Measurements from ENCODE around the gene ZNRF2. TPM values are rescaled to one million over a fixed set of nuclear protein-coding genes. Genes with fewer than 3 reads are reported as not detected.
"Not testable (repeated sequence)": the region's sequence is repeated elsewhere in the genome, so short reads cannot be mapped to it uniquely, and the experiment has no call there.

ZNRF2 gene
- total and polyA plus RNA-seq, 4 donors = 6.4 to 28.1 (median 10.3) TPM

DNA sequence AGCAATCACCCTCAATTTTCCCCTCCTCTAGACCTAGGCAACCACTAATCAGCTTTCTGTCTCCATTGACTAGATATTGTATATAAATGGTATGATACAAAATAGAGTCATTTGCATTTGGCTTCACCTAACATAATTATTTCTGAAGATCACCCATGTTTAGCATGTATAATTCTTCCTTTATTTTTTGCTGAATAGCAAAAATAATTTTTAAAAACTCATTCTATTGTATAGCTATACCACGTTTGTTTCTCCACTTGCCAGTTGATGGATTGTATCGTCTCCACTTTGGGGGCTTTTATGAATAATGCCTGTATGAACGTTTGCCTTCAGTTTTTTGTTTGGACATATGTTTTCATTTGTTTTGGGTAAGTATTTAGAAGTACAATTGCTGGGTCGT is 95.3 kb downstream of the ZNRF2 start:
- Histone ChIP-seq H3K4me1 (ENCODE audit: control insufficient read depth, insufficient read depth, low read length) (no peaks in the 10 kb centered on the region), H3K36me3 (ENCODE audit: control insufficient read depth, insufficient read depth, low read length) (no peaks in the 10 kb centered on the region), H3K27ac (ENCODE audit: low read depth, low read length) (no peak overlapping the region), H3K27me3 (ENCODE audit: control insufficient read depth, insufficient read depth, low read length) (no peaks in the 10 kb centered on the region), H3K9me3 (ENCODE audit: control insufficient read depth, insufficient read depth, low read length) (peaks cover 2% of the 10 kb centered on the region), H3K4me3 (ENCODE audit: low read depth, low read length) (no peak overlapping the region)
- 100% methylated on average over 1 of the region's 4 CpGs for WGBS (ENCODE audit: insufficient coverage)
- DNase-seq (ENCODE audit: low read depth in 4 of 6, low spot score in 6 of 6) = no peak

DNA sequence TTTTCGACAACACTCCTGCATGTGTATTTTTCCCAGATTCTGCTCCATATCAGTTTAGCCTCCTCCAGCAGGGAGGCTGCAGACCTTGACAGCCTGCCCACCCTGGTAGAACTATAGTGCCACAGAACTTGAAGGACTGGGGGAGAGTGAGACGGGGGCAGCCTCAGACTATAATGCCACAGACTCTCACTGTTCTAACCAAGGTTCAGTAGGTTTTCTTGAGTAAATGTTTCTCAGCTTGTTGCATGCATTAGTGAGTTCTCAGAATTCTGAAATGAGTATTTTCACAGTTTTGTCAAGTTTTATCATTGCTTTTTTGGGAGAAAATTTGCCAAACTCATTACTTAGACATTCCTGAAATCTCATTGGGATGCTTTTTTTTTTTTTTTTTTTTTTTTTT is 95.9 kb downstream of the ZNRF2 start:
- WGBS (ENCODE audit: insufficient coverage) = 100% methylated on average over 1 of the region's 2 CpGs
- Histone ChIP-seq H3K27me3 (ENCODE audit: control insufficient read depth, insufficient read depth, low read length) (no peaks in the 10 kb centered on the region), H3K4me1 (ENCODE audit: control insufficient read depth, insufficient read depth, low read length) (no peaks in the 10 kb centered on the region), H3K36me3 (ENCODE audit: control insufficient read depth, insufficient read depth, low read length) (no peaks in the 10 kb centered on the region), H3K9me3 (ENCODE audit: control insufficient read depth, insufficient read depth, low read length) (peaks cover 2% of the 10 kb centered on the region), H3K4me3 (ENCODE audit: low read depth, low read length) (no peak overlapping the region), H3K27ac (ENCODE audit: low read depth, low read length) (no peak overlapping the region)
- DNase-seq (ENCODE audit: low read depth in 4 of 6, low spot score in 6 of 6) = no peak

DNA sequence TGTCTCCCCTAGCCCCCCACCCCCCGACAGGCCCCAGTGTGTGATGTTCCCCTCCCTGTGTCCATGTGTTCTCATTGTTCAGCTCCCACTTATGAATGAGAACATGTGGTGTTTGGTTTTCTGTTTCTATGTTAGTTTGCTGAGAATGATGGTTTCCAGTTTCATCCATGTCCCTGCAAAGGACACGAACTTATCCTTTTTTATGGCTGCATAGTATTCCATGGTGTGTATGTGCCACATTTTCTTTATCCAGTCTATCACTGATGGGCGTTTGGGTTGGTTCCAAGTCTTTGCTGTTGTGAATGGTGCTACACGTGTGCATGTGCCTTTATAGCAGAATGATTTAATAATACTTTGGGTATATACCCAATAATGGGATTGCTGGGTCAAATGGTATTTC is 96.4 kb downstream of the ZNRF2 start:
- H3K27me3 ChIP-seq (ENCODE audit: control insufficient read depth, insufficient read depth, low read length); H3K36me3 ChIP-seq (ENCODE audit: control insufficient read depth, insufficient read depth, low read length); H3K4me3 ChIP-seq (ENCODE audit: low read depth, low read length); H3K9me3 ChIP-seq (ENCODE audit: control insufficient read depth, insufficient read depth, low read length); H3K4me1 ChIP-seq (ENCODE audit: control insufficient read depth, insufficient read depth, low read length); H3K27ac ChIP-seq (ENCODE audit: low read depth, low read length); DNase-seq (ENCODE audit: low read depth in 4 of 6, low spot score in 6 of 6): not testable (repeated sequence)
- no CpG with 5 or more reads among the region's 4 CpGs for WGBS (ENCODE audit: insufficient coverage)

DNA sequence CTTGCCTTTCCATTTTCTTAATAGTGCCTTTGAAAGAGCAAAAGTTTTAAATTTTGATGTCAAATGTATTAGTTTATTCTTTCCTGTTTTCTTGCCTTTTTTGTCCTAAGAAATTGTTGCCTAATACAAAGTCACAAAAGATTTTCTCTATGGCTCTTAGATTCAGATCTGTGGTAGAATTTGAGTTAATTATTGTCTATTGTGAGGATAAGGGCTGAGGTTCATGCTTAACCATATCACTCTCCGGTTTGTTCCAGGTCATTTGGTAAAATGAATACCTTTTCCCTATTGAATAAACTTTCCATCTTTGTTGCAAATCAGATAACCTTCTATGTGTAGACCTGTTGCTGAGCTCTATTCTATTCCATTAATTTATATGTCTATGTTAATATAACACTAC is 98.2 kb downstream of the ZNRF2 start:
- no peaks in the 10 kb centered on the region for H3K4me1 ChIP-seq (ENCODE audit: control insufficient read depth, insufficient read depth, low read length)
- H3K27ac ChIP-seq (ENCODE audit: low read depth, low read length) = no peak overlapping the region
- no peak for DNase-seq (ENCODE audit: low read depth in 4 of 6, low spot score in 6 of 6)
- H3K36me3 ChIP-seq (ENCODE audit: control insufficient read depth, insufficient read depth, low read length) = no peaks in the 10 kb centered on the region
- H3K4me3 ChIP-seq (ENCODE audit: low read depth, low read length) = no peak overlapping the region
- no CpG with 5 or more reads among the region's 1 CpG for WGBS (ENCODE audit: insufficient coverage)
- no peaks in the 10 kb centered on the region for H3K27me3 ChIP-seq (ENCODE audit: control insufficient read depth, insufficient read depth, low read length)
- peaks cover 2% of the 10 kb centered on the region for H3K9me3 ChIP-seq (ENCODE audit: control insufficient read depth, insufficient read depth, low read length)

DNA sequence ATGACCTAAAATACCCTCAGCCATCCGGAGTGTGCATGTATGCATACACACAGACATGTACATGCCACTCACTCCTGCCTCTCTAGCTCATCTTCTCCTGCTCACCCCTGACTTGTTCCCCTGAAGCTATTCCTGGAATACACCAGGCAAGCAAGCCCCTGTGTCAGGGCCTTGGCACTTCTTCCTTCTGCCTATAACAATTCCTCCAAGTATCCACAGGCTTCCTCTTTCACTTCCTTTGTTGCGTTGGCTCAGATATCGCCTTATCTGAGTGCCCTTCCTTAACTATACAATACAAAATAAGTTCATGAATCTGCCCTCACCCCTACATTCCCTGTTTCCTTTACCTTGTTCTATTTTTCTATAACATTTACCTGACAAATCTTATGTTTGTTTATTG is 105.4 kb downstream of the ZNRF2 start:
- no peaks in the 10 kb centered on the region for H3K4me1 ChIP-seq (ENCODE audit: control insufficient read depth, insufficient read depth, low read length)
- H3K36me3 ChIP-seq (ENCODE audit: control insufficient read depth, insufficient read depth, low read length) = no peaks in the 10 kb centered on the region
- no peaks in the 10 kb centered on the region for H3K9me3 ChIP-seq (ENCODE audit: control insufficient read depth, insufficient read depth, low read length)
- H3K27ac ChIP-seq (ENCODE audit: low read depth, low read length) = no peak overlapping the region
- 93% methylated on average over 3 of the region's 3 CpGs for WGBS (ENCODE audit: insufficient coverage)
- H3K4me3 ChIP-seq (ENCODE audit: low read depth, low read length) = no peak overlapping the region
- DNase-seq (ENCODE audit: low read depth in 4 of 6, low spot score in 6 of 6) = no peak
- H3K27me3 ChIP-seq (ENCODE audit: control insufficient read depth, insufficient read depth, low read length) = no peaks in the 10 kb centered on the region

DNA sequence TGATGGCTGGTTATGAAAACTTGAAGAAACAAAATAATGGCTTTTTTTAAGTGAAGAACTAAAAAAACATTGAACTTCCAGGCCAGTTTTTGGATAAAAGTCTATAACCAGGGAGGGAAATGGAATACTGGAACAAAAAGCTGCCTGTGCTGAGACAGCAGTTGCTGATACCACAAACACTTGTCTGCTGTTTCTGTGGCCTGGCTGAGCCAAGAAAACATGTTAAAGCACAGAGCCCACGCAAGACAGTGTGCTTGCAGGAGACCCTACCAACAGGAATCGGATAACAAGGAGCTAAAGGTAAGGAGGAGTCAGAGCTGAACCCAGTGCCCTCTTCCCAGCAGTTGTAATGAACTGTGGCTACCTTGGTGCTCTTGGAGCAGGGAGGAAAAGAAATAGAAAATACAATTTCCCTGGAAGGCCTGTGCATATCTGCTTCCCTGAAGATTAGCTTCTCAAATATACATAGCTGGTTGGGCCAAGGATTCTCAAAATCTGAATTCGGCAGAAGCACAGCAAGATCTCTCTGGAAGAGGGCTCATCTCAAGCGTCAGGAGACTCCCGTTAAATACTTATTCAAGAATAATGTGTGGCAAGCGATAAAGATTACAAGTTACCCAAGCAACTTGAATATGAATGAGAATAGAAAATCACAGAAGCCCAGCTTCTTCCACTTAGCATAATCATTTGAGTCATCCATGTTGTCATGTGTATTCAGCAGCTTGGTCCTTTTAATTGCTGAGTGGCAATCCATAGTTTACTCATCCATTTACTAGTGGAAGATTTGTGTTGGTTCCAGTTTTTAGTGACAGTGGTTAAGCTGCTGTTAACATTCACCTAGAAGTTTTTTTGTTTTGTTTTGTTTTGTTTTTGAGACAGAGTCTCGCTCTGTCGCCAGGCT is 106.6 kb downstream of the ZNRF2 start:
- H3K27me3 ChIP-seq (ENCODE audit: control insufficient read depth, insufficient read depth, low read length) = no peaks in the 10 kb centered on the region
- no peaks in the 10 kb centered on the region for H3K36me3 ChIP-seq (ENCODE audit: control insufficient read depth, insufficient read depth, low read length)

DNA sequence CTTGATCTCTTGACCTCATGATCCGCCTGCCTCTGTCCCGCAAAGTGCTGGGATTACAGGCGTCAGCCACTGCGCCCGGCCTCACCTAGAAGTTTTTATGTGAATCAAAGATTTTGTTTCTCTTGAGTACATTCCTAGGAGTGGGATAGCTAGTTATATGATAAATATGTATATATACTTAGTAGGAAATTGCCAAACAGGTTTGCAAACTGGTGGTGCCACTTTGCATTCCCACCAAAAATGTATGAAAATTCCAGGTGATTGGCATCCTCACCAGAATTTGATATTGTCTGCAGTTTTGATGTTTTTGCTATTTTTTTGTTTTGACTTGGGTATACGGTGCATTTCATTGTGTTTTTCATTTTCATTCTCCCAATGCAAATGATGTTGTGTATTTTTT is 107.4 kb downstream of the ZNRF2 start:
- Histone ChIP-seq H3K36me3 (ENCODE audit: control insufficient read depth, insufficient read depth, low read length) (no peaks in the 10 kb centered on the region), H3K27me3 (ENCODE audit: control insufficient read depth, insufficient read depth, low read length) (no peaks in the 10 kb centered on the region), H3K27ac (ENCODE audit: low read depth, low read length) (no peak overlapping the region), H3K4me3 (ENCODE audit: low read depth, low read length) (no peak overlapping the region), H3K4me1 (ENCODE audit: control insufficient read depth, insufficient read depth, low read length) (no peaks in the 10 kb centered on the region), H3K9me3 (ENCODE audit: control insufficient read depth, insufficient read depth, low read length) (no peaks in the 10 kb centered on the region)
- 100% methylated on average over 1 of the region's 6 CpGs for WGBS (ENCODE audit: insufficient coverage)
- no peak for DNase-seq (ENCODE audit: low read depth in 4 of 6, low spot score in 6 of 6)

More for the DNA sequence above, 106.6 kb downstream of the ZNRF2 start:
- 71% methylated on average over 4 of the region's 8 CpGs for WGBS (ENCODE audit: insufficient coverage)
- H3K27ac ChIP-seq (ENCODE audit: low read depth, low read length) = no peak overlapping the region
- H3K4me1 ChIP-seq (ENCODE audit: control insufficient read depth, insufficient read depth, low read length) = no peaks in the 10 kb centered on the region
- DNase-seq (ENCODE audit: low read depth in 4 of 6, low spot score in 6 of 6) = peak in 1 of 6 donors; percentile 47
- no peaks in the 10 kb centered on the region for H3K9me3 ChIP-seq (ENCODE audit: control insufficient read depth, insufficient read depth, low read length)
- H3K4me3 ChIP-seq (ENCODE audit: low read depth, low read length) = no peak overlapping the region

DNA sequence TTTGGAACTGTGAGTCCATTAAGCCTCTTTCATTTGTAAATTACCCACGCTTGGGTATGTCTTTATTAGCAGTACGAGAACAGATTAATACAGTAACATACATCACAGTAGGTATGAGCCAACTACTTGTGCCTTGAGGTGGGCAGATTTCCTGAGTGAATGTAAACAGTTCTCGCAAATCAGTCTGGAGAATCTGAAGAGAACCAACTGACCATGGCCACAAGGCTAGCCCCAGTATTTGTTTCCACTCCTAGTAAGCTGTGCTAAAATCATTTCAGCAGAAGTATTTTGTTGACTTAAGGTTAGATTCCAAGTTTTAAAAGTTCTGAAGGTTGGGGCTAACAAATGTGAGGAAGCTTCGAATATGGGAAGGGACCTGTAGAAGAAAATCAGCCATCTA is 111.3 kb downstream of the ZNRF2 start:
- Histone ChIP-seq H3K27ac (ENCODE audit: low read depth, low read length) (no peak overlapping the region), H3K36me3 (ENCODE audit: control insufficient read depth, insufficient read depth, low read length) (no peaks in the 10 kb centered on the region), H3K9me3 (ENCODE audit: control insufficient read depth, insufficient read depth, low read length) (no peaks in the 10 kb centered on the region), H3K4me1 (ENCODE audit: control insufficient read depth, insufficient read depth, low read length) (no peaks in the 10 kb centered on the region), H3K4me3 (ENCODE audit: low read depth, low read length) (no peak overlapping the region), H3K27me3 (ENCODE audit: control insufficient read depth, insufficient read depth, low read length) (no peaks in the 10 kb centered on the region)
- WGBS (ENCODE audit: insufficient coverage) = 100% methylated on average over 1 of the region's 4 CpGs
- no peak for DNase-seq (ENCODE audit: low read depth in 4 of 6, low spot score in 6 of 6)

DNA sequence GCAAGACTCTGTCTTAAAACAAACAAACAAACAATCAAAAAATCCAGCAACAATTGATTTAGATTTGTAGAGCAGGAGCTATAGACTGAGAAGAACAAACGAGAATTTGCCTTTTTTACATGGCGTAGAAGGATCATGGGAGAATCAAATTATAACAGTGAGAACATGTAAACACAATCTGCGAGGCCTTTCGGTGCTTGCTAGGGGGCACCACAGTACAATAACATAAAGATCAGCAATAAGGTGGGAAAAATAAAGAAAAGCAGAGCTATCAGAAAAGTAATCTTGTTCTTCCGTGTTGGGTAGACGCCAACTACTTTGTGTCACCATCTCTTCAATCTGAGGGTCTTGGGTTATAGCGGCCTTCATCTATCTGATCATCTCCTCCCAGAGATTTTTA is 112.0 kb downstream of the ZNRF2 start:
- H3K27me3 ChIP-seq (ENCODE audit: control insufficient read depth, insufficient read depth, low read length) = no peaks in the 10 kb centered on the region
- no peaks in the 10 kb centered on the region for H3K36me3 ChIP-seq (ENCODE audit: control insufficient read depth, insufficient read depth, low read length)
- WGBS (ENCODE audit: insufficient coverage) = 100% methylated on average over 1 of the region's 7 CpGs
- no peaks in the 10 kb centered on the region for H3K4me1 ChIP-seq (ENCODE audit: control insufficient read depth, insufficient read depth, low read length)
- H3K9me3 ChIP-seq (ENCODE audit: control insufficient read depth, insufficient read depth, low read length) = no peaks in the 10 kb centered on the region
- DNase-seq (ENCODE audit: low read depth in 4 of 6, low spot score in 6 of 6) = peak in 1 of 6 donors; percentile 13
- no peak overlapping the region for H3K27ac ChIP-seq (ENCODE audit: low read depth, low read length)
- no peak overlapping the region for H3K4me3 ChIP-seq (ENCODE audit: low read depth, low read length)

DNA sequence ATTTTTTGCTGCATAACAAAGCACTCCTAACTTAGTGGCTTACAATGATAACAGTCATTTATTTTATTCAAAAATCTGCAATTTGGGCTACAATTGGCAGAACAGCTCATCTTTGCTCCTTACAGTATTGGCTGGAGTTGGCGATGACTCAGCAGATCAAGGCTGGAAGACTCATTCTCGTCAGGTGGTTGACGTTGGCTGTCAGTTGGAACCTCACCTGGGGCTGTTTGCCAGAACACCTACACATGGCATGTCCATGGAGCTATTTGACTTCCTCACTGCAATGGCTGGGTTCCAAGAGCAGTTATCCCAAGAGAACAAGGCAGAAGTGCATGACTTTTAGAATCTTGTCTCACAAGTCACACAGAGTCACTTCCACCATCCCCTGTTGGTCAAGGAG is 119.1 kb downstream of the ZNRF2 start:
- H3K9me3 ChIP-seq (ENCODE audit: control insufficient read depth, insufficient read depth, low read length) = no peaks in the 10 kb centered on the region
- 94% methylated on average over 3 of the region's 3 CpGs for WGBS (ENCODE audit: insufficient coverage)
- H3K36me3 ChIP-seq (ENCODE audit: control insufficient read depth, insufficient read depth, low read length) = no peaks in the 10 kb centered on the region
- no peak overlapping the region for H3K4me3 ChIP-seq (ENCODE audit: low read depth, low read length)
- DNase-seq (ENCODE audit: low read depth in 4 of 6, low spot score in 6 of 6) = no peak
- no peaks in the 10 kb centered on the region for H3K27me3 ChIP-seq (ENCODE audit: control insufficient read depth, insufficient read depth, low read length)
- H3K27ac ChIP-seq (ENCODE audit: low read depth, low read length) = no peak overlapping the region
- no peaks in the 10 kb centered on the region for H3K4me1 ChIP-seq (ENCODE audit: control insufficient read depth, insufficient read depth, low read length)

Measured in spinal cord (tissue), 10 donors.